ENCODE measurements around the gene P2RY12.

The P2RY12 gene

GRCh38 chr3:151331696-151332095 is 52.9 kb downstream of the P2RY12 start:
- peak; percentile 59 for DNase-seq

GRCh38 chr3:151330899-151331298 is 53.7 kb downstream of the P2RY12 start:
- peak; percentile 85 for DNase-seq

GRCh38 chr3:151330379-151330778 is 54.2 kb downstream of the P2RY12 start:
- peak; percentile 49 for DNase-seq

GRCh38 chr3:151329363-151329762 is 55.2 kb downstream of the P2RY12 start, which contains the start of gene P2RY13:
Gene P2RY13 (minus strand): TSS chr3:151329549. CDS start chr3:151329528, 21 bp downstream.
- peak; percentile 74 for DNase-seq

- peak; percentile 50 for DNase-seq
These were observed 56.1 kb downstream of the P2RY12 start for GRCh38 chr3:151328298-151328995.

- peak; percentile 43 for DNase-seq
These were observed 56.9 kb downstream of the P2RY12 start for GRCh38 chr3:151327571-151328198.

GRCh38 chr3:151322511-151322910 is 62.0 kb downstream of the P2RY12 start:
- DNase-seq: peak; percentile 18

- DNase-seq: peak; percentile 60
These were observed 63.0 kb downstream of the P2RY12 start for GRCh38 chr3:151321526-151321925.

GRCh38 chr3:151320131-151320530 is 64.4 kb downstream of the P2RY12 start:
- DNase-seq: no peak

- DNase-seq: no peak
These were observed 64.9 kb downstream of the P2RY12 start for GRCh38 chr3:151319628-151320027.

- DNase-seq: peak; percentile 86
These were observed 65.6 kb downstream of the P2RY12 start for GRCh38 chr3:151318991-151319390.

GRCh38 chr3:151318313-151318712 is 66.2 kb downstream of the P2RY12 start:
- no peak for DNase-seq

- DNase-seq: no peak
These were observed 68.1 kb downstream of the P2RY12 start, which contains the start of gene GPR87 for GRCh38 chr3:151316267-151316991. Gene GPR87 (minus strand): TSS chr3:151316820. CDS start chr3:151300100, 16,720 bp downstream.

- no peak for DNase-seq
These were observed 68.7 kb downstream of the P2RY12 start for GRCh38 chr3:151315846-151316245.

GRCh38 chr3:151315136-151315535 is 69.4 kb downstream of the P2RY12 start:
- no peak for DNase-seq

- no peak for DNase-seq
These were observed 70.0 kb downstream of the P2RY12 start for GRCh38 chr3:151314593-151314992.

GRCh38 chr3:151314137-151314536 is 70.4 kb downstream of the P2RY12 start:
- no peak for DNase-seq

- DNase-seq: no peak
These were observed 71.6 kb downstream of the P2RY12 start for GRCh38 chr3:151312972-151313371.

- no peak for DNase-seq
These were observed 75.0 kb downstream of the P2RY12 start for GRCh38 chr3:151309566-151309965.

- no peak for DNase-seq
These were observed 76.7 kb downstream of the P2RY12 start for GRCh38 chr3:151307583-151308488.

GRCh38 chr3:151307131-151307530 is 77.4 kb downstream of the P2RY12 start:
- no peak for DNase-seq

- no peak for DNase-seq
These were observed 78.3 kb downstream of the P2RY12 start for GRCh38 chr3:151306168-151306810.

Measured in inflammatory macrophage treated with lipopolysaccharide for 4 hours (primary cell).